H1 (cell line): Measurements from ENCODE around the gene SEMA6D. TPM values are rescaled to one million over a fixed set of nuclear protein-coding genes. Genes with fewer than 3 reads are reported as not detected.

ENCODE experiments used
- CTCF ChIA-PET: fragments of 300-600 bp; sonication (Branson Sonifier 250); formaldehyde crosslinking; loops from one replicate; lab custom pipeline; 2021; ENCODE audit not compliant: partially characterized antibody; lab: Charles Lee
- POLR2A ChIA-PET: fragments of 300-600 bp; sonication (Branson Sonifier 250); formaldehyde crosslinking; loops from one replicate; lab custom pipeline; 2021; ENCODE audit warnings: inconsistent platforms; ENCODE audit not compliant: partially characterized antibody; lab: Charles Lee
- DNase-seq, 2 experiments: peaks; one replicate each; pipeline versions ENCODE4 v3.0.0 to v3.0.0-alpha.2; 2010 to 2022; ENCODE audit warnings: low spot score in 2 of 2, low read depth in 1 of 2, mixed read lengths in 1 of 2
- FAIRE-seq: peaks from 2 replicates; lab custom pipeline; 2011; peaks lifted over from hg19 to GRCh38; lab: Jason Lieb, UNC
- H2AFZ ChIP-seq: 2 replicates; pipeline ENCODE4 v1.8.1; 2012; ENCODE audit warnings: low read length, inconsistent platforms
- H2AK5ac ChIP-seq: 2 replicates; pipeline ENCODE4 v1.6.1; 2013; ENCODE audit warnings: low read depth, low read length
- H2BK120ac ChIP-seq: replicated peaks from 2 replicates; pipeline ENCODE3; 2013; ENCODE audit warnings: low read depth, low read length, inconsistent platforms
- H2BK12ac ChIP-seq: 2 replicates; pipeline ENCODE4 v1.6.1; 2013; ENCODE audit warnings: low read depth, low read length
- H2BK15ac ChIP-seq: 2 replicates; pipeline ENCODE4 v1.6.1; 2013; ENCODE audit warnings: low read length
- H2BK20ac ChIP-seq: 2 replicates; pipeline ENCODE4 v1.6.1; 2013; ENCODE audit warnings: low read length
- H2BK5ac ChIP-seq: 2 replicates; pipeline ENCODE4 v1.6.1; 2013; ENCODE audit warnings: low read depth, low read length
- H3K14ac ChIP-seq: 2 replicates; pipeline ENCODE4 v1.6.1; 2013; ENCODE audit warnings: inconsistent platforms; ENCODE audit not compliant: insufficient read length
- H3K18ac ChIP-seq: 2 replicates; pipeline ENCODE4 v1.6.1; 2013; ENCODE audit warnings: low read length; ENCODE audit errors: extremely low read depth
- H3K23ac ChIP-seq: 2 replicates; pipeline ENCODE4 v1.6.1; 2013; ENCODE audit warnings: inconsistent platforms; ENCODE audit not compliant: insufficient read length
- H3K23me2 ChIP-seq: 2 replicates; pipeline ENCODE4 v1.6.1; 2013; ENCODE audit warnings: low read depth, low read length
- H3K27ac ChIP-seq: 2 replicates; pipeline ENCODE4 v1.6.1; 2011; ENCODE audit warnings: low read depth, low read length, inconsistent platforms
- H3K27me3 ChIP-seq, 4 experiments: replicated peaks in 1 of 4; 1 replicate in 1 of 4; 2 replicates in 3 of 4; pipeline versions ENCODE4 v1.6.1 to v1.8.1; 2011 to 2013; ENCODE audit warnings: low read length in 3 of 4, mild to moderate bottlenecking in 3 of 4, inconsistent platforms in 2 of 4, mixed read lengths in 2 of 4, moderate library complexity in 1 of 4; ENCODE audit not compliant: control insufficient read depth in 3 of 4, insufficient read depth in 3 of 4; ENCODE audit errors: extremely low read depth in 1 of 4
- H3K36me3 ChIP-seq, 4 experiments: 2 replicates each; pipeline versions ENCODE4 v1.6.1 to v1.8.1; 2011 to 2013; ENCODE audit warnings: mild to moderate bottlenecking in 4 of 4, low read length in 3 of 4, moderate library complexity in 2 of 4, control low read depth in 1 of 4, inconsistent platforms in 1 of 4; ENCODE audit not compliant: insufficient read depth in 4 of 4, control insufficient read depth in 2 of 4
- H3K4ac ChIP-seq: replicated peaks from 2 replicates; pipeline ENCODE3; 2013; ENCODE audit warnings: low read length, low read depth, mixed read lengths, inconsistent platforms; ENCODE audit not compliant: insufficient read length
- H3K4me1 ChIP-seq, 4 experiments: replicated peaks in 1 of 4; 1 replicate in 1 of 4; 2 replicates in 3 of 4; pipeline versions ENCODE4 v1.6.1 to v1.8.1; 2011 to 2013; ENCODE audit warnings: low read length in 3 of 4, inconsistent platforms in 2 of 4, mixed read lengths in 1 of 4; ENCODE audit not compliant: insufficient read depth in 4 of 4, control insufficient read depth in 3 of 4
- H3K4me2 ChIP-seq, 2 experiments: 2 replicates each; pipeline versions ENCODE4 v1.6.1 to v1.8.1; 2011 to 2013; ENCODE audit warnings: low read depth in 2 of 2, low read length in 2 of 2, control low read depth in 1 of 2, inconsistent platforms in 1 of 2, mild to moderate bottlenecking in 1 of 2; ENCODE audit not compliant: insufficient read depth in 1 of 2
- H3K4me3 ChIP-seq, 4 experiments: fragments of 200-600, 300-600 bp in 1 of 4; sonication (generic), shearing (Covaris generic), sonication (Bioruptor Twin) in 1 of 4; 2 replicates each; pipeline versions ENCODE4 v1.5.1 to v1.8.1; 2011 to 2016; ENCODE audit warnings: low read length in 4 of 4, low read depth in 3 of 4, control low read depth in 2 of 4, inconsistent platforms in 2 of 4, mild to moderate bottlenecking in 2 of 4, mixed read lengths in 1 of 4, moderate library complexity in 1 of 4; ENCODE audit not compliant: insufficient read depth in 2 of 4; ENCODE audit errors: extremely low read depth in 1 of 4
- H3K56ac ChIP-seq: replicated peaks from 2 replicates; pipeline ENCODE3; 2013; ENCODE audit warnings: low read depth, mild to moderate bottlenecking, mixed read lengths, low read length, inconsistent platforms; ENCODE audit not compliant: insufficient read length
- H3K79me1 ChIP-seq: 2 replicates; pipeline ENCODE4 v1.6.1; 2013; ENCODE audit warnings: low read depth, low read length, control low read depth
- H3K79me2 ChIP-seq, 2 experiments: 2 replicates each; pipeline versions ENCODE4 v1.6.1 to v1.8.1; 2012 to 2013; ENCODE audit warnings: low read length in 2 of 2, mild to moderate bottlenecking in 2 of 2, inconsistent platforms in 1 of 2; ENCODE audit not compliant: insufficient read depth in 2 of 2, control insufficient read depth in 1 of 2
- H3K9ac ChIP-seq, 4 experiments: replicated peaks in 1 of 4; 1 replicate in 1 of 4; 2 replicates in 3 of 4; pipeline versions ENCODE4 v1.6.1 to v1.8.1; 2011 to 2013; ENCODE audit warnings: low read depth in 3 of 4, low read length in 3 of 4, control low read depth in 2 of 4, mild to moderate bottlenecking in 2 of 4, moderate library complexity in 2 of 4, inconsistent platforms in 1 of 4; ENCODE audit errors: extremely low read depth in 1 of 4
- H3K9me3 ChIP-seq, 2 experiments: 2 replicates each; pipeline versions ENCODE4 v1.6.1 to v1.8.1; 2012 to 2013; ENCODE audit warnings: mild to moderate bottlenecking in 2 of 2, moderate library complexity in 2 of 2, control low read depth in 1 of 2, inconsistent platforms in 1 of 2, low read depth in 1 of 2, low read length in 1 of 2, mixed read lengths in 1 of 2; ENCODE audit not compliant: insufficient read depth in 2 of 2
- H4K20me1 ChIP-seq, 2 experiments: replicated peaks in 1 of 2; 2 replicates each; pipeline versions ENCODE3 to v1.8.1; 2011 to 2013; ENCODE audit warnings: inconsistent platforms in 2 of 2, low read length in 2 of 2, mild to moderate bottlenecking in 1 of 2; ENCODE audit not compliant: insufficient read depth in 2 of 2, control insufficient read depth in 1 of 2
- H4K5ac ChIP-seq: 2 replicates; pipeline ENCODE4 v1.6.1; 2013; ENCODE audit warnings: low read length, low read depth, mixed read lengths, inconsistent platforms; ENCODE audit not compliant: insufficient read length
- H4K8ac ChIP-seq: 2 replicates; pipeline ENCODE4 v1.8.0; 2013; ENCODE audit warnings: mild to moderate bottlenecking, moderate library complexity, low read length, inconsistent platforms; ENCODE audit not compliant: insufficient read depth; ENCODE audit errors: extremely low read depth
- H4K91ac ChIP-seq: replicated peaks from 2 replicates; pipeline ENCODE3; 2013; ENCODE audit warnings: low read length, mixed read lengths, inconsistent platforms; ENCODE audit not compliant: insufficient read length
- CHD1 ChIP-seq: IDR thresholded peaks from 2 replicates; pipeline ENCODE4 v1.6.1; 2012; ENCODE audit warnings: low read depth, low read length, improper control_type of control experiment
- CREB1 ChIP-seq: IDR thresholded peaks from 2 replicates; pipeline ENCODE4 v1.6.1; 2012; ENCODE audit warnings: inconsistent platforms
- EGR1 ChIP-seq: IDR thresholded peaks from 2 replicates; pipeline ENCODE4 v1.6.1; 2011; ENCODE audit warnings: low read depth, low read length, borderline replicate concordance
- HDAC6 ChIP-seq: IDR thresholded peaks from one replicate; pipeline ENCODE4 v1.7.1; 2012; ENCODE audit warnings: low read depth, mild to moderate bottlenecking, inconsistent platforms, low read length, moderate library complexity
- JUN ChIP-seq: IDR thresholded peaks from 2 replicates; pipeline ENCODE4 v1.6.1; 2011; ENCODE audit warnings: low read depth, mild to moderate bottlenecking, improper control_type of control experiment, low read length
- KDM1A ChIP-seq: fragments of 200-600, 300-600 bp; sonication (generic); IDR thresholded peaks from 2 replicates; pipeline ENCODE4 v1.7.1; 2016; ENCODE audit warnings: mild to moderate bottlenecking, low read length, borderline replicate concordance
- PHF8 ChIP-seq: fragments of 200-600 bp; sonication (generic); conservative IDR thresholded peaks from 2 replicates; pipeline ENCODE4 v1.7.1; 2012; ENCODE audit warnings: low read depth, mild to moderate bottlenecking, inconsistent platforms, low read length, moderate library complexity
- SIN3A ChIP-seq, 2 experiments: IDR thresholded peaks in 1 of 2; conservative IDR thresholded peaks in 1 of 2; 2 replicates each; pipeline ENCODE4 v1.6.1; 2011 to 2012; ENCODE audit warnings: low read length in 2 of 2, improper control_type of control experiment in 1 of 2, low read depth in 1 of 2, mild to moderate bottlenecking in 1 of 2
- SP1 ChIP-seq: IDR thresholded peaks from 2 replicates; pipeline ENCODE4 v1.6.1; 2011; ENCODE audit warnings: low read depth, low read length
- SP2 ChIP-seq: IDR thresholded peaks from 2 replicates; pipeline ENCODE4 v1.6.1; 2012; ENCODE audit warnings: mild to moderate bottlenecking, low read length, inconsistent platforms
- SUZ12 ChIP-seq: fragments of 200-600 bp; sonication (generic); IDR thresholded peaks from 2 replicates; pipeline ENCODE4 v1.6.1; 2012; ENCODE audit warnings: mild to moderate bottlenecking, inconsistent platforms, low read length, moderate library complexity, mixed read lengths
- TAF7 ChIP-seq: optimal IDR thresholded peaks from 2 replicates; pipeline ENCODE3; 2011; ENCODE audit warnings: low read depth, mild to moderate bottlenecking, inconsistent platforms, low read length, moderate library complexity, borderline replicate concordance
- TCF12 ChIP-seq: IDR thresholded peaks from 2 replicates; pipeline ENCODE4 v1.6.1; 2011; ENCODE audit warnings: low read depth, mild to moderate bottlenecking, low read length
- ZNF274 ChIP-seq: IDR thresholded peaks from 2 replicates; pipeline ENCODE4 v1.7.0; 2012; ENCODE audit warnings: low read length, borderline replicate concordance; ENCODE audit errors: extremely low read depth
- WGBS, 2 experiments: shearing (Covaris generic) in 1 of 2; methylation state at CpG; one replicate each; pipeline versions ENCODE4 v1.1.6 to v1.1.7; 2013 to 2015; ENCODE audit warnings: low lambda C conversion rate in 2 of 2, mixed read lengths in 2 of 2, inconsistent platforms in 1 of 2, low coverage in 1 of 2, missing lambda C conversion rate in 1 of 2; ENCODE audit not compliant: insufficient replicate concordance in 2 of 2, insufficient coverage in 1 of 2, insufficient read length in 1 of 2; ENCODE audit errors: extremely low coverage in 1 of 2, missing lambda C conversion rate in 1 of 2; 5-methylcytosine and 5-hydroxymethylcytosine counted together
- polyA plus RNA-seq, 7 experiments: library from polyadenylated mRNA; depleted of rRNA in 3 of 7; stranded (reverse) in 5 of 7; unstranded in 2 of 7; fragments of >200 nt in 5 of 7; fragments of 200-250 nt in 2 of 7; gene quantifications; 1 replicate in 5 of 7; 2 replicates in 1 of 7; 4 replicates in 1 of 7; pipeline versions ENCODE4 v1.2.1 to v1.2.3, GENCODE V29; 2011 to 2013; ENCODE audit warnings: missing spikeins in 2 of 7, mixed read lengths in 2 of 7
- total RNA-seq: library from RNA; stranded (reverse); fragmentation: NEBNext Ultra II Directional; extraction: Animal tissue kit (Norgen Biotek cat#: 25700); gene quantifications from 2 replicates; pipeline ENCODE4 v1.2.1, GENCODE V29; 2021
- TF ChIP-seq, protein P1 (sequence below): IDR thresholded peaks from 2 replicates; pipeline ENCODE4 v1.6.1; 2012; ENCODE audit warnings: inconsistent platforms

The SEMA6D gene
- total and polyA plus RNA-seq, 2 of the 8 experiments (the other 6 are each of a cell fraction or from before 2014, with no cell fraction given): 2.2 to 3.8 TPM

DNA sequence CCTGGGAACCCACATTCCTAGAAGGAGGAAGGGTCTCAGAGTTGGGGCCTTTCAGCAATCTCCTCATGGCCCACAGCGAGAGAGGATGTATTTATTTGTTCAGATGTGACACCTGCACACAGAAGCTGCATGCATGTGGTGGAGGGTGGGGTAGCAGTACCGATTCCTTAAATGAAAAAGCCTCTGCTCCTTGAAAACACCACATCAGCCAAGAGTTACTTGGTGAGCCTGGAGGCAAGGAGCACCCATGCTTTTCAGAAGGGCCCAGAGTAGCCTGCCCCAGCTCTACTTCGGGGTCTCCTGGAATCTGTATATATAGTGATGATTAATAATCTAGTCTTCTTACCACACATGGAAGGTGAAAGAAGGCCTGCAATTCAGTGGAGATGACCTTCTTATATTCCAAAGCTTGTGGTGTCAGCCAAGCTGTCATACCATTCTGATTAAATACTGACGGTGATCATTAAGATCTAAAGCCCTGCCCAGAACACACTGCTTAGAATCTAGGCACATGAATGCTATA lies 33.5 kb downstream of the SEMA6D start:
- Histone ChIP-seq H3K23me2 (no peaks in the 10 kb centered on the region), H2BK120ac (no peak overlapping the region), H3K9me3 (peaks cover 12% of the 10 kb centered on the region in 2 experiments; a peak in 3 of 4 replicates), H2AFZ (no peak overlapping the region), H4K20me1 (no peaks in the 10 kb centered on the region), H3K4ac (no peak overlapping the region), H3K27me3 (no peaks in the 10 kb centered on the region), H3K14ac (no peak overlapping the region), H2BK15ac (no peak overlapping the region), H3K36me3 (0 out of 8 replicates have a peak, but pooled peaks cover 0 to 5% (median 0%) of the 10 kb centered on the region in 4 experiments), H3K79me1 (no peaks in the 10 kb centered on the region), H2BK5ac (no peak overlapping the region), H3K27ac (no peak overlapping the region), H3K9ac (no peak overlapping the region), H3K4me1 (no peaks in the 10 kb centered on the region), H2BK20ac (no peak overlapping the region), H3K79me2 (no peaks in the 10 kb centered on the region), H3K18ac (no peak overlapping the region), H3K4me3 (no peak overlapping the region), H2BK12ac (no peak overlapping the region), H3K56ac (no peak overlapping the region), H4K91ac (no peak overlapping the region), H2AK5ac (no peak overlapping the region), H4K8ac (no peak overlapping the region), H3K4me2 (no peak overlapping the region), H3K23ac (no peak overlapping the region), H4K5ac (no peak overlapping the region)
- no peak for DNase-seq
- ChIA-PET POLR2A (no interaction called here), CTCF (interaction anchor here (1.5 kb wide), 1 partner anchor 237 kb away, joined by 4 read pairs; no protein-coding TSS in a partner anchor)
- WGBS, 2 experiments: 92% methylated on average over 4 of the region's 4 CpGs; no CpG with 5 or more reads in 1 of the 2 experiments
- FAIRE-seq: no peak
- TF ChIP-seq TCF12: no peak
- TF ChIP-seq, protein P1, sequence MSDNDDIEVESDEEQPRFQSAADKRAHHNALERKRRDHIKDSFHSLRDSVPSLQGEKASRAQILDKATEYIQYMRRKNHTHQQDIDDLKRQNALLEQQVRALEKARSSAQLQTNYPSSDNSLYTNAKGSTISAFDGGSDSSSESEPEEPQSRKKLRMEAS: no peak
- TF ChIP-seq CHD1: no peak
- TF ChIP-seq HDAC6: no peak
- TF ChIP-seq SIN3A (conservative IDR thresholded peaks at IDR 0.05 in 1 of 2, IDR thresholded peaks at IDR 0.05 in 1 of 2; ENCODE audit: low read depth in 1 of 2, low read length in 2 of 2): no peak
- TF ChIP-seq JUN: no peak
- no peak for TF ChIP-seq TAF7
- no peak for TF ChIP-seq KDM1A
- TF ChIP-seq CREB1: no peak
- no peak for TF ChIP-seq SP2
- TF ChIP-seq ZNF274: no peak
- no peak for TF ChIP-seq SUZ12
- no peak for TF ChIP-seq EGR1
- TF ChIP-seq PHF8: no peak
- no peak for TF ChIP-seq SP1
